K562 (cell line): ENCODE results near the gene PRKCB. TPM values are rescaled to one million over a fixed set of nuclear protein-coding genes. Genes with fewer than 3 reads are reported as not detected.

ENCODE experiments used
- FOSL1 ChIP-seq: fragments of 200-800 bp; sonication (Bioruptor generic); conservative IDR thresholded peaks from 2 replicates; pipeline ENCODE4 v1.6.1; 2016; ENCODE audit warnings: missing genetic modification characterization, missing compliant biosample characterization
- FOXP1 ChIP-seq: sonication (generic); formaldehyde crosslinking; IDR thresholded peaks from 2 replicates; pipeline ENCODE4 v1.8.0; 2022; ENCODE audit warnings: mild to moderate bottlenecking, missing genetic modification reagents
- NCOA1 ChIP-seq: fragments of 450-650 bp; IDR thresholded peaks from 2 replicates; pipeline ENCODE4 v1.6.1; 2016; ENCODE audit warnings: low read depth
- NR2C2 ChIP-seq, 2 experiments: fragments of 200-800 bp in 1 of 2; sonication (Bioruptor generic) in 1 of 2; sonication (generic) in 1 of 2; formaldehyde crosslinking in 1 of 2; IDR thresholded peaks; 2 replicates each; pipeline versions ENCODE4 v1.6.1 to v1.8.0; 2016 to 2022; ENCODE audit warnings: mild to moderate bottlenecking in 1 of 2, missing compliant biosample characterization in 1 of 2, missing genetic modification characterization in 1 of 2, missing genetic modification reagents in 1 of 2
- POLR3G ChIP-seq: IDR thresholded peaks from 2 replicates; pipeline ENCODE4 v1.6.1; 2011; ENCODE audit not compliant: insufficient read length, insufficient replicate concordance; ENCODE audit errors: extremely low read depth
- PTRF ChIP-seq: fragments of 450-650 bp; IDR thresholded peaks from 2 replicates; pipeline ENCODE4 v1.6.1; 2016; ENCODE audit warnings: mild to moderate bottlenecking, missing genetic modification characterization, missing compliant biosample characterization
- PURB ChIP-seq: sonication (generic); formaldehyde crosslinking; IDR thresholded peaks from 2 replicates; pipeline ENCODE4 v1.9.0; 2021; ENCODE audit warnings: low read depth, mild to moderate bottlenecking, missing genetic modification reagents
- RBM22 ChIP-seq: fragments of 200-400 bp; formaldehyde crosslinking; IDR thresholded peaks from 2 replicates; pipeline ENCODE4 v1.6.1; 2018; ENCODE audit warnings: low read length, low read depth; ENCODE audit not compliant: poor library complexity, severe bottlenecking
- ZNF121 ChIP-seq: sonication (generic); formaldehyde crosslinking; conservative IDR thresholded peaks from 2 replicates; pipeline ENCODE4 v1.8.0; 2022; ENCODE audit warnings: missing genetic modification reagents
- ZNF717 ChIP-seq: fragments of 250-450 bp; sonication (Bioruptor Pico); IDR thresholded peaks from 2 replicates; pipeline ENCODE4 v1.5.0; 2021
- polyA plus RNA-seq, 8 experiments: library from polyadenylated mRNA; depleted of rRNA in 4 of 8; stranded (reverse) in 5 of 8; unstranded in 3 of 8; fragments of >200 nt; fragmentation: Nextera tagmentation in 2 of 8; fragmentation: Illumina TruSeq in 1 of 8; extraction: Ambion mirVana in 2 of 8; extraction: Trizol in 1 of 8; gene quantifications; 2 replicates each; pipeline versions ENCODE4 v1.2.1 to v1.2.3, GENCODE V29; 2011 to 2014; ENCODE audit warnings: inconsistent platforms in 1 of 8, missing spikeins in 1 of 8
- total RNA-seq, 7 experiments: library from RNA; depleted of rRNA in 6 of 7; stranded (reverse); fragments of >200 nt in 6 of 7; fragmentation: Illumina TruSeq in 2 of 7; extraction: Trizol in 2 of 7; gene quantifications; 2 replicates each; pipeline versions ENCODE4 v1.2.1 to v1.2.3, GENCODE V29; 2011 to 2021; ENCODE audit warnings: low replicate concordance in 1 of 7
- TF ChIP-seq, protein P1 (sequence below): fragments of 250-450 bp; sonication (Bioruptor Pico); IDR thresholded peaks from 2 replicates; pipeline ENCODE4 v1.4.0; 2020; ENCODE audit warnings: borderline replicate concordance
- TF ChIP-seq, protein P2 (sequence below): fragments of 250-450 bp; sonication (Bioruptor Pico); IDR thresholded peaks from 2 replicates; pipeline ENCODE4 v1.8.0; 2022; ENCODE audit warnings: moderate library complexity, mild to moderate bottlenecking, inconsistent platforms
- TF ChIP-seq, protein P3 (sequence below): fragments of 250-450 bp; sonication (Bioruptor Pico); IDR thresholded peaks from 2 replicates; pipeline ENCODE4 v1.6.1; 2021; ENCODE audit warnings: mild to moderate bottlenecking
- TF ChIP-seq, protein P4 (sequence below), 2 experiments: IDR thresholded peaks in 1 of 2; conservative IDR thresholded peaks in 1 of 2; 2 replicates each; pipeline ENCODE4 v1.6.1; 2016; ENCODE audit warnings: low read depth in 2 of 2, mild to moderate bottlenecking in 1 of 2, missing compliant biosample characterization in 1 of 2, missing genetic modification characterization in 1 of 2, moderate library complexity in 1 of 2
- TF ChIP-seq, protein P5 (sequence below), 3 experiments: fragments of 200-800 bp in 1 of 3; fragments of 250-450 bp in 1 of 3; fragments of 450-650 bp in 1 of 3; sonication (Bioruptor Pico) in 1 of 3; sonication (Bioruptor generic) in 1 of 3; formaldehyde crosslinking in 1 of 3; IDR thresholded peaks; 2 replicates each; pipeline versions ENCODE4 v1.6.1 to v1.8.0; 2016 to 2022; ENCODE audit warnings: mild to moderate bottlenecking in 2 of 3, missing genetic modification characterization in 2 of 3, missing compliant biosample characterization in 1 of 3, moderate library complexity in 1 of 3

PRKCB gene
- total and polyA plus RNA-seq, 9 of the 15 experiments (the other 6 are each of a cell fraction or from before 2014, with no cell fraction given): 49.9 to 276 (median 148) TPM

DNA sequence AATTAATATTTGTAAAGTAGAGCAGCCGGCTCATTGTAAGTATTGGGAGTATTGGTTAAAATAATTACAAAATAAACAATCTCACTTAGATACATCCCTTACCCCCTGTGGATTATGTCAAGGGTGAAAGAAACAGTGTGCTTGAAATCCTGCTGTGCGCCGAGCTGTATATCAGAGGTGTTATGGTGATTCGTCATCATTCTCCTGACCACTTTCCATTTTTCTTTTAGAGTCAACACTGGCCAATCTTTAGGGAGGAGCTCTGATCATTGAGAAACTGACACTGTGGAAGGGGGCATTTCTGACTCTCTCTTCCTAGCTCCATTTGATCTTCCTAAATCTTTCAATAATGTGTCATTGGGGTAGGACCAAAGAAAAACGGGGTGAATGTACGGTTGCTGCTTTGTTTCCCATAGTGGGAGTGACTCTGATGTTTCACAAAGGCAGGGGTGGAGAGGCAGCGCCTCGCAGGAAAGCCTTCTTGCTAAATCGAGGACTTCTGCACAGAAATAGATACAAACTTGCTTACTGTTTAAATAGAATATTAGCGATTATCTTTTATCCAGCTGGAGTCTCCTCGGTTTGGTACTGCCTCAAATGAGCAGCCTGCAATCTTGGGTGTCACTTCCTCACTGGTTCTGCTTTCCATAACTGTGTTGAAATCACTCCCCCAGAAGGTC, 123.4 kb downstream of the PRKCB start (continued):
- TF ChIP-seq, protein P1, sequence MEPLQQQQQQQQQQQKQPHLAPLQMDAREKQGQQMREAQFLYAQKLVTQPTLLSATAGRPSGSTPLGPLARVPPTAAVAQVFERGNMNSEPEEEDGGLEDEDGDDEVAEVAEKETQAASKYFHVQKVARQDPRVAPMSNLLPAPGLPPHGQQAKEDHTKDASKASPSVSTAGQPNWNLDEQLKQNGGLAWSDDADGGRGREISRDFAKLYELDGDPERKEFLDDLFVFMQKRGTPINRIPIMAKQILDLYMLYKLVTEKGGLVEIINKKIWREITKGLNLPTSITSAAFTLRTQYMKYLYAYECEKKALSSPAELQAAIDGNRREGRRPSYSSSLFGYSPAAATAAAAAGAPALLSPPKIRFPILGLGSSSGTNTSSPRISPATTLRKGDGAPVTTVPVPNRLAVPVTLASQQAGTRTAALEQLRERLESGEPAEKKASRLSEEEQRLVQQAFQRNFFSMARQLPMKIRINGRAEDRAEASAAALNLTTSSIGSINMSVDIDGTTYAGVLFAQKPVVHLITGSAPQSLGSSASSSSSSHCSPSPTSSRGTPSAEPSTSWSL (CRISPR knock-in tag): no peak
- TF ChIP-seq PURB (no peak), RBM22 (no peak), FOSL1 (peak; percentile 59; the same call in 1 of the 2 replicates), ZNF121 (CRISPR knock-in tag) (no peak), ZNF717 (no peak), FOXP1 (CRISPR knock-in tag) (0 out of 2 replicates have a peak, but pooled peaks have one; percentile 2), POLR3G (no peak), NCOA1 (no peak), NR2C2 (CRISPR knock-in tag; IDR thresholded peaks at IDR 0.05) (no peak), NR2C2 (tag; IDR thresholded peaks at IDR 0.05) (peak; percentile 48; the same call in 1 of the 2 replicates), PTRF (tag) (no peak)
- TF ChIP-seq, protein P2, sequence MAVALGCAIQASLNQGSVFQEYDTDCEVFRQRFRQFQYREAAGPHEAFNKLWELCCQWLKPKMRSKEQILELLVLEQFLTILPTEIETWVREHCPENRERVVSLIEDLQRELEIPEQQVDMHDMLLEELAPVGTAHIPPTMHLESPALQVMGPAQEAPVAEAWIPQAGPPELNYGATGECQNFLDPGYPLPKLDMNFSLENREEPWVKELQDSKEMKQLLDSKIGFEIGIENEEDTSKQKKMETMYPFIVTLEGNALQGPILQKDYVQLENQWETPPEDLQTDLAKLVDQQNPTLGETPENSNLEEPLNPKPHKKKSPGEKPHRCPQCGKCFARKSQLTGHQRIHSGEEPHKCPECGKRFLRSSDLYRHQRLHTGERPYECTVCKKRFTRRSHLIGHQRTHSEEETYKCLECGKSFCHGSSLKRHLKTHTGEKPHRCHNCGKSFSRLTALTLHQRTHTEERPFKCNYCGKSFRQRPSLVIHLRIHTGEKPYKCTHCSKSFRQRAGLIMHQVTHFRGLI (CRISPR knock-in tag): no peak
- TF ChIP-seq, protein P3, sequence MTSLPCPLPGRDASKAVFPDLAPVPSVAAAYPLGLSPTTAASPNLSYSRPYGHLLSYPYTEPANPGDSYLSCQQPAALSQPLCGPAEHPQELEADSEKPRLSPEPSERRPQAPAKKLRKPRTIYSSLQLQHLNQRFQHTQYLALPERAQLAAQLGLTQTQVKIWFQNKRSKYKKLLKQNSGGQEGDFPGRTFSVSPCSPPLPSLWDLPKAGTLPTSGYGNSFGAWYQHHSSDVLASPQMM (CRISPR knock-in tag): no peak
- TF ChIP-seq, protein P4, sequence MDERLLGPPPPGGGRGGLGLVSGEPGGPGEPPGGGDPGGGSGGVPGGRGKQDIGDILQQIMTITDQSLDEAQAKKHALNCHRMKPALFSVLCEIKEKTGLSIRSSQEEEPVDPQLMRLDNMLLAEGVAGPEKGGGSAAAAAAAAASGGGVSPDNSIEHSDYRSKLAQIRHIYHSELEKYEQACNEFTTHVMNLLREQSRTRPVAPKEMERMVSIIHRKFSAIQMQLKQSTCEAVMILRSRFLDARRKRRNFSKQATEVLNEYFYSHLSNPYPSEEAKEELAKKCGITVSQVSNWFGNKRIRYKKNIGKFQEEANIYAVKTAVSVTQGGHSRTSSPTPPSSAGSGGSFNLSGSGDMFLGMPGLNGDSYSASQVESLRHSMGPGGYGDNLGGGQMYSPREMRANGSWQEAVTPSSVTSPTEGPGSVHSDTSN (CRISPR knock-in tag; IDR thresholded peaks at IDR 0.05; ENCODE audit: low read depth): no peak
- TF ChIP-seq, protein P4 (tag; conservative IDR thresholded peaks at IDR 0.05; ENCODE audit: low read depth): peak; percentile 37; the same call in 1 of the 2 replicates
- TF ChIP-seq, protein P5, sequence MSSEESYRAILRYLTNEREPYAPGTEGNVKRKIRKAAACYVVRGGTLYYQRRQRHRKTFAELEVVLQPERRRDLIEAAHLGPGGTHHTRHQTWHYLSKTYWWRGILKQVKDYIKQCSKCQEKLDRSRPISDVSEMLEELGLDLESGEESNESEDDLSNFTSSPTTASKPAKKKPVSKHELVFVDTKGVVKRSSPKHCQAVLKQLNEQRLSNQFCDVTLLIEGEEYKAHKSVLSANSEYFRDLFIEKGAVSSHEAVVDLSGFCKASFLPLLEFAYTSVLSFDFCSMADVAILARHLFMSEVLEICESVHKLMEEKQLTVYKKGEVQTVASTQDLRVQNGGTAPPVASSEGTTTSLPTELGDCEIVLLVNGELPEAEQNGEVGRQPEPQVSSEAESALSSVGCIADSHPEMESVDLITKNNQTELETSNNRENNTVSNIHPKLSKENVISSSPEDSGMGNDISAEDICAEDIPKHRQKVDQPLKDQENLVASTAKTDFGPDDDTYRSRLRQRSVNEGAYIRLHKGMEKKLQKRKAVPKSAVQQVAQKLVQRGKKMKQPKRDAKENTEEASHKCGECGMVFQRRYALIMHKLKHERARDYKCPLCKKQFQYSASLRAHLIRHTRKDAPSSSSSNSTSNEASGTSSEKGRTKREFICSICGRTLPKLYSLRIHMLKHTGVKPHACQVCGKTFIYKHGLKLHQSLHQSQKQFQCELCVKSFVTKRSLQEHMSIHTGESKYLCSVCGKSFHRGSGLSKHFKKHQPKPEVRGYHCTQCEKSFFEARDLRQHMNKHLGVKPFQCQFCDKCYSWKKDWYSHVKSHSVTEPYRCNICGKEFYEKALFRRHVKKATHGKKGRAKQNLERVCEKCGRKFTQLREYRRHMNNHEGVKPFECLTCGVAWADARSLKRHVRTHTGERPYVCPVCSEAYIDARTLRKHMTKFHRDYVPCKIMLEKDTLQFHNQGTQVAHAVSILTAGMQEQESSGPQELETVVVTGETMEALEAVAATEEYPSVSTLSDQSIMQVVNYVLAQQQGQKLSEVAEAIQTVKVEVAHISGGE (CRISPR knock-in tag; IDR thresholded peaks at IDR 0.05): no peak
